Skeletal muscle satellite cell (primary cell): ENCODE measurements around the gene ECT2. TPM values are rescaled to one million over a fixed set of nuclear protein-coding genes. Genes with fewer than 3 reads are reported as not detected.

Source experiments
- H3K27me3 ChIP-seq: 2 replicates; pipeline ENCODE4 v1.7.0; 2013; ENCODE audit warnings: low read length; ENCODE audit not compliant: control insufficient read depth, insufficient read depth
- H3K36me3 ChIP-seq: 2 replicates; pipeline ENCODE4 v1.7.0; 2013; ENCODE audit warnings: mild to moderate bottlenecking, control low read depth, low read length; ENCODE audit not compliant: insufficient read depth
- H3K4me1 ChIP-seq: 2 replicates; pipeline ENCODE4 v1.7.0; 2013; ENCODE audit warnings: low read length; ENCODE audit not compliant: control insufficient read depth, insufficient read depth
- H3K4me2 ChIP-seq: 2 replicates; pipeline ENCODE4 v1.7.0; 2013; ENCODE audit warnings: mild to moderate bottlenecking, low read length
- H3K4me3 ChIP-seq: 2 replicates; pipeline ENCODE4 v1.7.0; 2013; ENCODE audit warnings: low read length
- H3K9ac ChIP-seq: 2 replicates; pipeline ENCODE4 v1.7.0; 2013; ENCODE audit warnings: mild to moderate bottlenecking, low read depth, low read length, moderate library complexity
- H3K9me3 ChIP-seq: replicated peaks from 2 replicates; pipeline ENCODE4 v1.7.0; 2013; ENCODE audit warnings: mild to moderate bottlenecking, control low read depth, low read length
- small RNA-seq: library from RNA; depleted of rRNA; stranded (forward); fragments of <200 nt; gene quantifications from one replicate; pipeline ENCODE3, GENCODE V24; 2012

Gene ECT2

GRCh38 chr3:172868582-172869200 lies 118.2 kb downstream of the ECT2 start:
- H3K9ac ChIP-seq, result no peak overlapping the region
- no peaks in the 10 kb centered on the region for H3K4me1 ChIP-seq
- H3K4me2 ChIP-seq, result no peak overlapping the region
- H3K9me3 ChIP-seq, result no peaks in the 10 kb centered on the region
- no peak overlapping the region for H3K4me3 ChIP-seq
- H3K27me3 ChIP-seq, result peaks cover 3% of the 10 kb centered on the region
- no peaks in the 10 kb centered on the region for H3K36me3 ChIP-seq

- Histone ChIP-seq H3K9me3 (no peaks in the 10 kb centered on the region), H3K36me3 (no peaks in the 10 kb centered on the region), H3K9ac (no peak overlapping the region), H3K4me2 (no peak overlapping the region), H3K27me3 (peaks cover 3% of the 10 kb centered on the region), H3K4me3 (no peak overlapping the region), H3K4me1 (no peaks in the 10 kb centered on the region)
Measured at GRCh38 chr3:172869368-172869771, 118.8 kb downstream of the ECT2 start.

DNA sequence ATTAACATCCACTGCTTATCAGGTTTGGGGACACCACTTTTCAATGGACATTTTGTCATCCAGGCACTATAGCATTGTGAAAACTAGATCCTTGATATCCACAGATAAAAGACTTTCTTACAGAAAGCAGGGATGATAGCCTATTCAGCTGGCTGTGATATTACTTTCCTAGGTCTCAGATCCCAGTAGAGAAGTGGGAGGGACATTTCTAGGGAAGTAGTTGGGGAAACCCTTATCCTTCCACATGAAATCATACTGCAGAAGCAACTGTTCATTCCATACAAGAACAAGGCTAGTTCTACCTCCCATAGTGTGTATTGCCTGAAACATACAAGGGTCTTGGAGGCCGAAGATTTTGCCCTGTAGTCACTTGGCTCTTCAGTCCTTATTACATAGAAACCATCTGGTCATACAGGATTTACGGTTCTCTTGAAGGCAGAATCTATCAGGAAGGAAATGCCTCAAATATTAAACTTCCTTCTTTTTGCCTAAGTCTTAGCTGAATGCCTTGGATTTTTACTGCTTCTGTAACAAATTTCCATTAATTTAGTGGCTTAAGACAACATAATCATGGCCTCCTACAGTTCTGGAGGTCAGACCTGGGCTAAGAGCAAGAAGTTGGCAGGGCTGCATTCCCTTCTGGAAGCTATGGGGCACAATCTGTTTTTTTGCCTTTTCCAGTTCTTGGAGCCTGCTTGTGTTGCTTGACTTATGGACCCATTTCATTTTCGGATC lies 119.4 kb downstream of the ECT2 start:
- peaks cover 3% of the 10 kb centered on the region for H3K27me3 ChIP-seq
- H3K4me3 ChIP-seq, result no peak overlapping the region
- H3K9me3 ChIP-seq, result no peaks in the 10 kb centered on the region
- H3K9ac ChIP-seq, result no peak overlapping the region
- H3K4me1 ChIP-seq, result no peaks in the 10 kb centered on the region
- no peaks in the 10 kb centered on the region for H3K36me3 ChIP-seq
- H3K4me2 ChIP-seq, result no peak overlapping the region

Small RNA genes within 50 kb of the gene (small RNA-seq; reads per million reads assigned to genes)
- gene AC108667.1, result not detected
- not detected for gene RF00139
- not detected for gene RNU4-4P
- not detected for gene RNU6-547P
